Endometrial microvascular endothelial cells (primary cell): ENCODE data around the gene AOAH. TPM values are rescaled to one million over a fixed set of nuclear protein-coding genes. Genes with fewer than 3 reads are reported as not detected.
"Not testable (repeated sequence)": the region's sequence is repeated elsewhere in the genome, so short reads cannot be mapped to it uniquely, and the experiment has no call there.

Source experiments
- in situ Hi-C: cut with HindIII; loops from 2 replicates; pipeline ENCODE4 v1.10.0; 2017; ENCODE audit warnings: low sequenced_read_pairs, low pct_unique_long_range_greater_than_20kb; ENCODE audit errors: inconsistent ontology term
- total RNA-seq: library from RNA; depleted of rRNA; stranded (reverse); fragments of >200 nt; gene quantifications from one replicate; pipeline ENCODE4 v1.2.3, GENCODE V29; 2015; ENCODE audit errors: inconsistent ontology term

The AOAH gene
- total RNA-seq, 1 donor from 2014 or later: not detected

- in situ Hi-C loops: loop anchor here (25.0 kb wide), 1 partner anchor 738 kb away; no protein-coding TSS in a partner anchor
Observed at GRCh38 chr7:36474283-36475010, 249.8 kb downstream of the AOAH start.

- in situ Hi-C loops: no loop called here
Observed at GRCh38 chr7:36473454-36474282, 250.6 kb downstream of the AOAH start.

GRCh38 chr7:36472141-36472729, 252.1 kb downstream of the AOAH start:
- in situ Hi-C loops: no loop called here

- in situ Hi-C loops: no loop called here
Observed at GRCh38 chr7:36469236-36469635, 255.1 kb downstream of the AOAH start.

GRCh38 chr7:36468370-36469101, 255.8 kb downstream of the AOAH start:
- in situ Hi-C loops: no loop called here

- in situ Hi-C loops: not testable (repeated sequence)
Observed at GRCh38 chr7:36466001-36466400, 258.3 kb downstream of the AOAH start.

GRCh38 chr7:36464271-36464670, 260.0 kb downstream of the AOAH start:
- in situ Hi-C loops: no loop called here
